HG03139 (cell line): ENCODE data around the gene AARS2.
"Not testable (repeated sequence)": the region's sequence is repeated elsewhere in the genome, so short reads cannot be mapped to it uniquely, and the experiment has no call there.

ENCODE experiments used
- ATAC-seq: cut with Tn5 transposase; IDR thresholded peaks from one replicate; pipeline ENCODE4 v1.9.1; 2021; ENCODE audit not compliant: unreplicated experiment

The AARS2 gene

DNA sequence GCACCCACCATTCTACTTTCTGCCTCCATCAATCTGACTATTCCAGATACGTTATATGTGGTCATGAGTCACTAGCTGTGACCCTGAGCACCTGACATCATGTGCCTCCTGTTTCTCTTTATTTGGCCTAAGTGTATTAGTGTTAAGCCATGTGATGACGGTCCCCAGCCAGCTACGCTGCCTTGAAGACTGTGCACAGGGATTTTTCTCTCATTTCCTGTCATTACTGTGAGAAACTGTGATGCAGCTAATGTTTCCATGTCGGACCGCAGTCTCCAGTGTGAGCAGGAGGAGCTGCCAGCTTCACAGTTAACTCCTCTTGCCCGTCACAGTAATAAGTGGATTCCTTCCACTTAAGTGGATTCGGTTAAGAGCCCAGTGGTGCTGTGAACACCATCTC lies 19.4 kb upstream of the AARS2 start:
- ATAC-seq = no peak

DNA sequence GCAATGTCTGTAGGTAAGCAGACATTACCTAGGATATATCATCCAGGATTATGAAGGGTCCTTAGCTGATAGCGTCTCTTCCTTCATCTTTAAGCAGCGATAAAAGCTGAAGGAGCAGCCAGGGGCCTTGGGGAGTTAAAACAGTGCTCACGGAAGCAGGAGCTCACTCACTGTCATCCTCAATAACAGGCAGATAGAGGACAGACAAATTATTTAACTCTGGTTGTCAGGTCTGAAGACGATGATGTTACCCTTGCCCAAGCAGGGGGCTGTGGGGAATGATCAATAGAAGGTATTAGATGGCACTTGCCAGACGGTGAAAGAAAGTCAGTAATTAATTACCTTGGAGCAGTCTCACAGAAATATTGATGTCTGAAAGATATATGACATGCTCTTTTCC lies 16.7 kb upstream of the AARS2 start:
- ATAC-seq = no peak

DNA sequence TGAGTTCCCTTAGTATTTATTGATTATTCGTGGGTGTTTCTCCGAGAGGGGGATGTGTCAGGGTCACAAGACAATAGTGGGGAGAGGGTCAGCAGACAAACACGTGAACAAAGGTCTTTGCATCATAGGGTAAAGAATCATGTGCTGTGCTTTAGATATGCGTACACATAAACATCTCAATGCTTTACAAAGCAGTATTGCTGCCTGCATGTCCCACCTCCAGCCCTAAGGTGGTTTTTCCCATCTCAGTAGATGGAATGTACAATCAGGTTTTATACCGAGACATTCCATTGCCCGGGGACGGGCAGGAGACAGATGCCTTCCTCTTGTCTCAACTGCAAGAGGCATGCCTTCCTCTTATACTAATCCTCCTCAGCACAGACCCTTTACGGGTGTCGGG lies 15.1 kb upstream of the AARS2 start:
- not testable (repeated sequence) for ATAC-seq

DNA sequence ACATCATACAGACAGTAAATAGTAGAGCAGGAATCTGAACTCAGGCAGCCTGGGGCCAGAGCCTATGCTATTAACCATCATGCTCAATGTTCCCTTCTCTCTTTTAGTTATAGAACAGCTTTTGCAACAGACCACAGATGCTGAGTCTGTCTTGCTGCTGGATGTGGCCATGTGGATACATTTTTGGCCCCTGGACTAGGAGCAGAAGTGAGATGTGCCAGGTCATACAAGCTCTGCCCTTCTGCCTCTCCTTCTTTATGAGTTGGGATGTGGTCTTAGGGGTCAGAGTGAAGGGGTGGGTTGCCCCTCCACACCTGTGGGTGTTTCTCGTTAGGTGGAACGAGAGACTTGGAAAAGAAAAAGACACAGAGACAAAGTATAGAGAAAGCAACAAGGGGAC lies 14.6 kb upstream of the AARS2 start:
- ATAC-seq = no peak

DNA sequence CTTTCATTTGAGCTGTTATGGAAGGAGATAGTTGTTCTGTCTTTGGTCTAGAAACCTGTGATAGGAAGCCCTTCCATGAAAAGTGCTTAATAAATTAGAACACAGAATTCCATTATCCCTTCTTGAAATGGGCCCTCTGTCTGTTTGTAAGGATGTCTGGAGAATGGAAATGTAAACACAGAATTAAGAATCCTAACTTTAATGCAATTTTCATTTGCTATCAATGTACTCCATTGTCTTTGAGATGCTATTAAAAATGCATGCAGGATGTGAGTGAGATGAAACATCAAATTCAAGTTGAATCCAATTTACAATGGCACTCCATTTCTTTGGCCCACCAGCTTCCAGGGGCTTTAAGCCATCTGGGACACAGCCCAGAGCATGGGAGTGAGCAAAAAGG lies 13.9 kb upstream of the AARS2 start:
- ATAC-seq = no peak

DNA sequence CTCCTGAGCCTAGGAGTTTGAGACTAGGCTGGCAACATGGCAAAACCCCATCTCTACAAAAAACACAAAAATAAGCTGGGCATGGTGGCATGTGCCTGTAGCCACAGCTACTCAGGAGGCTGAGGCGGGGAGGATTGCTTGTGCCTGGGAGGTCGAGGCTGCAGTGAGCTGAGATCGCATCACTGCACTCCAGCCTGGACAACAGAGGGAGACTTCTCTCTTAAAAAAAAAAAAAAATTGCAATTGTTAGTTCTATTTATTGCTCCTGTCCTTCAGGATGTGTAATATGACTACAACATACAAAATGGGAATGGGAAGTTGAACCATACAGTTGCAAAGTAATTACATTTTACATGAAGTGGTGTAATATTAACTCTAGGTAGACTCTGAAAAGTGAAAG lies 8.1 kb upstream of the AARS2 start:
- no peak for ATAC-seq

DNA sequence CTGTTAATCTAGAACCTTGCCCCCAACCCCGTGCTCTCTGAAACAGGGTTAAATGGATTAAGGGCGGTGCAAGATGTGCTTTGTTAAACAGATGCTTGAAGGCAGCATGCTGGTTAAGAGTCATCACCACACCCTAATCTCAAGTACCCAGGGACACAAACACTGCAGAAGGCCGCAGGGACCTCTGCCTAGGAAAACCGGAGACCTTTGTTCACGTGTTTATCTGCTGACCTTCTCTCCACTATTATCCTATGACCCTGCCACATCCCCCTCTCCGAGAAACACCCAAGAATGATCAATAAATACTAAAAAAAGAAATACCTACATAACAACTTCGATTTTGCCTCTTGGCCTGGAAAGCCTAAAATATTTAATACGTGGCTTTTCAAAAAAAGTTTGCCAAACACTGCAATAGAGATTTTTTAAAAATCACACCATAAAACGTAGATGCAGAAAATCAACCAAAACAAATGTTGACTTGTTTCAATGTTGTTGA lies 4.0 kb upstream of the AARS2 start:
- not testable (repeated sequence) for ATAC-seq

DNA sequence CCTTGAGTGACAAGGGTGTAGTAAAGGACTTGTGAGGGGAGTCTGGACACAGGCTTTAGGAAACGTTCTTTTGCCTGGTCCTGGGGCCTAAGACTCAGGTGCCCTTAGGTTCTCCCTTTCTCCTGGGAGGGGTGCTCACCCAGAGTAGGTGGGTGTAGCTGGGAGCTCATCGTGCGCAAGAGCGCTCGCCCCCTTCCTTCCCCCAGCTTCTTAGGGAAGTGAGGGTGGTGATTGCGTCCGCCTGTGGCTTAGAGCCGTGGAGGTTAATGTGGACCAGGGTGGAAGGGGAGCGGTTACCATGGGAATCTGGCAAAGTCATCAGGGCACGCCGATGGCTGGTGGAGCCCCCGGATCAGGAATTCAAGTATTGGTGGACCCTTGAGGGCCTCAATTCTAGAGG lies 3.3 kb upstream of the AARS2 start:
- ATAC-seq = no peak

DNA sequence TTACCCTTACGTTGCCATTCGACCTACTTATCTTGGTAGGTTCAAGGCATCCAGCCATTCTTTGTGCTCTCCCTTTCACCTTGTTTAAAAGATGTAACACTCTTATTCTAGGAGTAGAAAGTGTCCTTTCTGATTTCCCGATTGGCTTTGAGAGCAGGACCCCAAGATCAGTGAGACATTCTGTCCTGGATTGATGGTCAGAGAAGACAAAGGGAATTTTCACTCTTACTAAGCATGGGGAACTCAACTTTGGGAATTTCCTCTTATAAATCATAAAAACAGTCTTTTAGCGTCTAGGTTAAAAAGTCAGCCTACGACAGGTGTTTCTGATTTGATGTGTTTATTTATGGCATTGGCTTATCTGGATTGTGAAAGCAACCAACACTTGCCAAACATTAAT lies 2.8 kb upstream of the AARS2 start:
- no peak for ATAC-seq

DNA sequence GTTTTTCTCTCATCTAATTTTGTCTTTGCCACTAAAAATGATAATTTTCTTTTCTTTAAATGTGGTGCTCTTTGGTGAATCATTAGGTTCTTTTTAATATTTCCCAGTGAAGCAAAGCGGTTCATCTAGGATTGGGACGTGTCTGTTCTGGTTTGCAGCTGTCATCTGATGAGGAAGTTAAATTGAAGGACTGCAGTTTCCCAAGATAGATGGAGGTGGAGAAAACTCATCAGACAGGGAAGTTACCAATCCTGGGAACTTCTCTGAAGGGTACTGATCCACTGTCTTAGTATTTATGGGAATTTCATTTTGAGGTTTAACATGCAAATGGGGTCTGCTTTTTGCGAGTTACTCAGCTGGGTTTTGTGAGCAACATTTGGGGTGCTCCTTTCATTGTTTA lies 2.4 kb upstream of the AARS2 start:
- no peak for ATAC-seq

DNA sequence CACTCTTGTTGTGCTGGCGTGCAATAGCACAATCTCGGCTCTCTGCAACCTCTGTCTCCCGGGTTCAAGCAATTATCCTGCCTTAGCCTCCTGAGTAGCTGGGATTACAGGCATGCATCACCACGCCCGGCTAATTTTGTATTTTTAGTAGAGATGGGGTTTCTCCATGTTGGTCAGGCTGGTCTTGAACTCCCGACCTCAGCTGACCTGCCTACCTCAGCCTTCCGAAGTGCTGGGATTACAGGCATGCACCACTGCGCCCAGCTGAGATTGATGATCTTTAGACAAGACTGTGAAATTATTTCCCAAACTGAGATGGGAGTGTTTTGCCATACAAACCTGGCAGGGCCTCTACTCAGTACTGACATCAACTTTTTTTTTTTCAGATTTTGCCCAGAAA lies 1.5 kb upstream of the AARS2 start:
- not testable (repeated sequence) for ATAC-seq

DNA sequence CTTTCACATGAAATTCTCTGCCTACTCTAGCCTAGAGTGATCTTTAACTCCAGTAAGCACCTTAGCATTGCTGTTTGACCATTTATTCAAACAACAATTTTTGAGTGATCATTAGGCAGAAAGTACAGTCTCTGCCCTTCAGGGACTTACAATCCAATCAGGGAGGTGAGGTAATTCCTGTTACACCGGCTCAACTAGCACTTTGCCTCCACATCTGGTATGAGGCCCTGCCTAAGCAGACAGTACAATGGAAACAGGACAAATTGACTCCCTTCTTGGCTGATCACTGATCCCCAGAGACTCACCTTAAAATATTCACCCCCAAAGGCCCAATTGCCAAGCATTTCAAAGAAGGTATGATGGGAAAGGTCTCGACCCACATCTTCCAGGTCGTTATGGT lies 1.4 kb downstream of the AARS2 start:
- ATAC-seq = no peak

DNA sequence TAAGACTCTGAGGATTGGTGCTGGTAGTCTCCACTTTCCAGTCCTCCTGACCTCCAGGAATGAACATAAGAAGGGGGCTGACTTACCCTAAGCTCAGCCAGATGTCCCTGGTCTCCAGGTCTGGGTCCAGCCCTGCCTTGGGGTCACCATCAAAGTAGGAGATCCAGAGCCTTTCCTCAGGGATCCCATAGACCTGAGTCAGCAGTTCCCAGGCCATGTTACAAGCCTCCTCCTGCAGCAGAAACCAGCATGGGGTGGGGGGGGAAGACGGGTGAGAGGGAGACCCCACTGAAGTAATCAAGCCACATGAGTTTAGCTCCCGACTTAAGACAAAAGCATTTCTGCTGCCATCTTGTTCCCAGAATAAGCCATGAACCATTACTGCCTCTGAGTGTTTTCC lies 1.8 kb downstream of the AARS2 start:
- no peak for ATAC-seq

DNA sequence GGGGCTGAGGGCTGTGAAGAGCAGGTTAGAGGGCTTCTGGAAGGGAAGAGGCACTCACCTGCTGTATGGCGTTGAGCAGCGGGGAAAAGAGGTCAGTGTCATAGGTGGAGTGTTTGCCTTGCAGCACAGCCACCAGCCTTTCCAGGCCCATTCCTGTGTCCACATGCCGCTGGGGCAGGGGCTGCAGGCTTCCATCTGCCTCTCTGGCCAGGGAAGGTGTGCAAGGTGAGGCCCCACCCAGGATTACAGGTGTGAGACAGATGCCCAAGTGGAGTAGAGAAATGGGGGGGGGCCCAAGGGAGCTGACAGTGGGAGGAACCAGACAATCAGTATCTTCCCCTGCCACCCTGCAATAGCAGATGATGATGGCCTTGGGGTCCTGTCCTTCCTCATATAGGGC lies 2.9 kb downstream of the AARS2 start:
- no peak for ATAC-seq

DNA sequence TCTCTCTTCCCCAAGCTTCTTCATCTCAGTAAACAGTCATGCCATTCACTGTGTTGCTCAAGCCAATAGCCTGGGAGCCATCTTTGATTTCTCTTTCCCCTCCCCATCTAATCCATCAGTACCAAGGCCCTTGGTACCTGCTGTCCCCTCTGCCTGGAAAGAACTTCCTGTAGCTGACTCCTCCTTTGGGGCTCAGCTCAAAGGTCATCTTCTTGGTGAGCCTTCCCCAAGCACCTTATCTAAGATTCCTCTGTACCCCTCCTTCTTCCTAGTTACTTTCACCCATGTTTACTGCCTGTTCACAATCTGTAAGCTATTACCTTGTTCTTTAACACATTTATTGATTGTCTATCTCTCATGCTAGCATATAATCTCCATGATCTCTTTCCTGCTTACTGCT lies 3.5 kb downstream of the AARS2 start:
- no peak for ATAC-seq

DNA sequence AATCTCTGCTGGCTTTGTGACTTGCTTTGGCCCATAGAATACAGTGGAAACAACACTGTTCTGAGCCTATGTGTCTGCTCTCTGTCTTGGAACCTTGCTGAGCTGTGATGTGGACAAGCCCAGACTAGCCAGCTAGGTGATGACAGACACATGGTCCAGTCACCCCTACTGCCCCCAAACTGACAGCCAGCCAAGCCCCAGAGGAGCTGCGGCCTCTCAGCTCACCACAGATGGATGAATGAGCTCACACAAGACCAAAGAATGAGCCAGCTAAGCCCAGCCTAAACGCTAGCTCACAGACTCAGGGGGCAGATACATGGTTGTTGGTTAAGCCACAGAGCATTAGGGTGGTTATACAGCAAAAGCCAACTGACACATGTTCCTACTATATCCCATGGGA lies 4.1 kb downstream of the AARS2 start:
- no peak for ATAC-seq

DNA sequence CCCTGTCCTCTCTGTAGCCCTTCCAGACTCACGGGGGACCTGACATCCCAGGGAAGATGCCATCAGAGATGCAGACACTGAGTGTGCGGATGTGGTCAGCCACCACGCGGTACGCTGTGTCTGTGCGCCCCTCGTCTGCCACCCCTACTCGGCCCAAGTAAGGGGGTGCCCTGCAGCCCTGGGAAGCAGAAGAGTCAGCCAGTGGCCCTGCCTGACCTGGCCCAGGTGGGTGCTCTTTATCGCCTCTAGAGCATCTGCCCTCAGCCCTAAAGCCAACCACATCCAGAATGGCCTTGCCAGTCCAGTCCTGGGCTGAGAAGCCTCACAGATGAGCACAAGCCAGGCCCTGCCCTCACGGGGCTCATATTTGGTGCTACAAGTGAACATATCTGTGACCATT lies 5.9 kb downstream of the AARS2 start:
- no peak for ATAC-seq

DNA sequence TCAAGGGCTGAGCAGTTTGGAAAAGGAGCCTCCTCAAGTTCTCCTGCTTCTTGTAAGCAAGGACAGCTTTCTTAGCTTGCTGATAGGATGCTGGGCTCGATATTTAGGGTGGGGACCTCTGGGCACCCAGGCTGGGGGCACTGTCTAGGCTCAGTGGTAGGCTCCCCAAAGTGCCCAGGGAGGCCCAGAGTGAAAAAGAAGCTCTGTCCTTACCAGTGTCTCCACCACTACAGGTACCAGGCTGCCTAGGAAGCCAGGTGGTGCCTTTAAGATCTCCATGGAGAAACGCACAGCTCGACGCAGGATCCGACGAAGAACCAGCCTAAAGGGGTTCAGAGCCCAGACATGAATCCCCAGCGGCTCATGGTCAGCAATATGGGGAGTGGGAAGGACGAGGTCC lies 6.4 kb downstream of the AARS2 start:
- ATAC-seq = no peak

DNA sequence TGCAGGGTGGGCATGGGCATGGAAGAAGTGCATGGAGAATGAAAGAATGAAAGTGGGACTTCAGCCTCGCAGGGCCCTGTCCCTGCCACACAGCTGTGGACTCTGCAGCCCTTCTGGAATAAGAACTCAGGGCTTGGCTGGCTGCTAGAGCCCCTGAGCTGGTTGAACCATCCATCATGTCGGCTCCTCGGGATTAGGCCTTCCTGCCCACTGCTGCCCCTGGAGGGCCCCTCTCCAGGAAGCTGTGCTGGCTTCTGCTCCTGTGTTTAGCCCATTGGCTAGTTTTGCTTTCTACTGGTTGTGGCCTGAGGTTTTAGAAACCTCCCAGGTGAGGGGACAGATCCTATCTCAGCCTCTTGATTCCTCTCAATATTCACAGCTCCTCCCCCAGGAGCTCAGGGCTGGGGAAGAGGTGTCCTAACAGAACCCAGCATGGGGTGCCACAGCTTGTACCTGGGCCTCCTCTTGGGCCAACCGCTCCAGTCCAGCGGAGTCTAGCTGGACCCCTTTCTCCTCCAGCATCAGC lies 7.9 kb downstream of the AARS2 start:
- no peak for ATAC-seq

DNA sequence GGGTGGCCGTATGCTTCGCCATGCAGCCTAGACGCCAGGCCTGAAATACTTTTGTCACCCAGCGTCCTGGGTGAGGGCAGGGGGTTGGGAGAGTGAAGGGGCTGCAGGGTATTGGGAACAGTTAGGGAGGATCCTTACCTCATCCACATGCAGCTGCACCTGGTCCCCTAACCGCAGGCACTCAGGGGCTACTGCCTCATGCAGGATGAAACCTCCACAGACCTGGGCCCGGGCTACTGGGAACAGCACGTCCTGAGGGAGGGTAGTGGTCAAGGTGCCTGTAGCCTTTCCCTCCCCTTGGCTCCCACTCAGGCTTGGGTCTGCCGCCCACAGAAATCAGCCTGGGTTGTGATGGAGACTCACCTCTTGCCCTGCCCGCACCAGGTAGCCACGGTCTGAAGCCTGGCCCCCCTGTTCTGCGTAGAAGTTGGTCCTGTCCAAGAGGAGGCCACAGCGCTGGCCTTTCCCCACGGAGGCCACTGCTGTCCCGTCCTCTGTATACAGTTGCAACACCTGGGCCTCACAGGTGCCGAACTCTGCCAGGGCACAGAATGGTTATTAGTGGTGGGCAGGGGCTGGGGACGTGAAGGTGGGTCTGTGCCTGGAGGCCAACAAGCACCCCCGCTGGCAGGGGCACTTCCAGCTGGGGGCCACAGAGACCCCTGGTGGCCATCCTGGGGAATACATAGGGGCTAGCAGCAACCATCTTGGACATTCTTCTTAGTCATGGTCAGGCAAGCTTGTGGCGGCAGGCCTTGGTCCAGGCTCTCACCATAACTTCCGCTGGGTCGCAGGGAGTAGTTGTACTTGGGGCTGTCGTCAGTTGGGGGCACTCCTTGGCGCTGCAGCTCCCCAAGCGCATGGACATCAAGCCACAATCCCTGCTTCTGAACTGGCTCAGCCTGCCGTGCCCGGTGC lies 8.6 kb downstream of the AARS2 start:
- no peak for ATAC-seq

DNA sequence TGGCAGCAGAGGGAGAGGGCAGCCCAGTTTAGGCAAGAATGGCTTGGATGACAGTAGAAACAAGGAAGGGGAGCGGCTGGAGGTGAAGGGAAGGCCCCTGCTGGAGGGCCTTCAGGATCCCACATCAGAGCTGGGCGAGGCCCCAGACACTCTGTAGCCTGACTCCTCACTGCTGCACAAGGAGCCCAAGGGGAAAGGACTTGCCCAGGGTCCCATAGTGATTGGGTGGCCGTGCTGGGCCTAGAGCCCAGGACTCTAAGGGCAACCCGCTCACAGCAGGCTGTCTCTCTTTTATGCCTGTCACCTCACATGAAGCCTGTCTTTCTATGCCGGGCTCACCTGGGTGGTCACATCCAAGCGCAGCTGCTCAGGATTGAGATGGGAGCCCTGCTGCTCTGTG lies 9.3 kb downstream of the AARS2 start:
- no peak for ATAC-seq

DNA sequence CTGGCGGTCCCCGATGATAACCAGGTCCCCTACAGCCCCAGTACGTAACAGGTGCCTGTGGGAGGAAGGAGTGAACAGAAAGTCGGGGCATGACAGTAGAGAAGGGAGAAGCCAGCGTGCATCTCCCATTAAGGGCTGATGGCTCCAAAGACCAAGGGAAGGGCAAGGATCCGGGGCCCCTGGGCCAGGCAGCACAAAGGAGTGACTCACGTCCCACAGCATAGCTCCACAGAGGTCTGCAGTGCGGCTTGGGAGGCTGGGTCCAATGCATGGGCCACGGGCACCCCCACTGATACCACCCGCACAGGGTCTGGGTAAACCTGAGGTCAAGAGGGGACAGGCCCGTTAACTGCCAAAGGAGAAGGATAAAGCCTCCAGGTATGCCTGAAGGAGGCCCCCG lies 10.3 kb downstream of the AARS2 start:
- ATAC-seq = no peak
